Fibroblast of lung (primary cell): Measurements from ENCODE around the gene PARP6.

Source experiments
- CTCF ChIP-seq, 2 donors: IDR thresholded peaks in 1 of 2; conservative IDR thresholded peaks in 1 of 2; 1 replicate in 1 of 2; 2 replicates in 1 of 2; pipeline ENCODE4 v1.5.1; 2011 to 2012; ENCODE audit warnings: low read length in 2 of 2, control low read depth in 1 of 2, inconsistent platforms in 1 of 2, low read depth in 1 of 2, mild to moderate bottlenecking in 1 of 2
- EZH2 ChIP-seq: IDR thresholded peaks from 2 replicates; pipeline ENCODE4 v1.5.1; 2012; ENCODE audit warnings: low read length, control low read depth, mild to moderate bottlenecking; ENCODE audit errors: missing control alignments

- no peak for TF ChIP-seq CTCF (conservative IDR thresholded peaks at IDR 0.05 in 1 of 2, IDR thresholded peaks at IDR 0.05 in 1 of 2; ENCODE audit: low read depth in 1 of 2, low read length in 2 of 2)
- no peak for TF ChIP-seq EZH2
These were observed 67.1 kb downstream of the PARP6 start for GRCh38 chr15:72205273-72205672.
